ENCODE results near the gene NIN.
A peak's percentile ranks its signal among the peaks of the same experiment; 100 is the strongest.
"Not testable (repeated sequence)": the region's sequence is repeated elsewhere in the genome, so short reads cannot be mapped to it uniquely, and the experiment has no call there.

NIN gene

DNA sequence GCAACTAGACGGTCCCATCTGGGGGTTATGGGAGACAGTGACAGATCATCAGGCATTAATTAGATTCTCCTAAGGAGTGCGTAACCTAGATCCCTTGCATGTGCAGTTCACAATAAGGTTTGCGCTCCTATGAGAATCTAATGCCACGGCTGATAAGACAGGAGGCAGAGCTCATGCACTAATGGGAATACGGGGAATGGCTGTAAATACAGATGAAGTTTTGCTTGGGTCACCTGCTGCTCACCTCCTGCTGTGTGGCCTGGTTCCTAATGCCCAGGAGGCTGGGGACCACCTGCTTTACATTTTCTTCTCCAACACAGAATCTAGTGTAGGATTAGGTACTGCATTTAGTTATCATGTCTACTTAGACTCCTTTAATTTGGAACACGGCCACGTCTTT is 113.2 kb downstream of the NIN start:
- DNase-seq (ENCODE audit: low read depth, low spot score) = no peak

DNA sequence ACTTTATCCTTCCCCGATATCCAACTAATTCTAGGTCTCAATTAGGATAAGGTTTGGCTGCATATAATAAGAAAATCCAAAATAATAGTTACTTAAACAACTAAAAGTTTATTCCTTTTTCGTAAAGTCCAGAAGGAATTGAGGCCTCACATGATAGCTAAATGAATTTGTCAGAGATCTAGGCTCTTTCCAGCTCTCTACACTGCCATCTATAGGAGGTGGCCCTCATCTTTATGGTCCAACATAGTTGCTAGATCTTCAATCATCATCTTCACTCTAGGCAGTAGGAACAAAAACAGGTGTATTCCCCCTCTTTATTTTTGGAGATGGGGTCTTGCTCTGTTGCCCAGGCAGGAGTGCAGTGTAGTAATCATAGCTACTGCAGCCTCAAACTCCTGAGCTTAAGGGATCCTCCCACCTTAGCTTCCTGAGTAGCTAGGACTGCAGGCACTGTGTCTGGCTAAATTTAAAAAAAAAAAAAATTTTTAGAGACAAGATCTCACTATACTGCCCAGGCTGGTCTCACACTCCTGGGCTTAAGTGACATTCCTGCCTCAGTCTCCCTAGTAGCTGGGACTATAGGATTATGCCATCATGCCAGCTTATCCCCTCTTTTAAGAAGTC is 116.4 kb downstream of the NIN start:
- DNase-seq (ENCODE audit: low read depth, low spot score) = no peak

DNA sequence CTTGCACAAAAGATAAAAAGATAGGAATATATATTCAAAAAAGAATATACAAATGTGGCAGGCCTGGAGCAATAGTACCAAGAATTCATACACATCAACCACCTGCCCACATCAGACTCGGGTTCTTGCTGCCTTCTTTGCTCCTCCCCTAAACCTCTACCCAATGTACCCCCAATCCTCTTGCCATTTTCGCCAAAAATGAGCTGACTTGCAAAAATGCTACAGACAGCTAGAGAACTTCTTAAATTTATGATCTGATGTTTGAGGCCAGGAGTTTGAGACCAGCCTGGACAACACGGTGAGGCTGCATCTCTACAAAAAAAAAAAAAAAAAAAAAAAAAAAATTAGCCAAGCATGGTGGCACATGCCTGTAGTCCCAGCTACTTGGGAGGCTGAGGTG is 119.9 kb downstream of the NIN start:
- no peak for DNase-seq (ENCODE audit: low read depth, low spot score)

DNA sequence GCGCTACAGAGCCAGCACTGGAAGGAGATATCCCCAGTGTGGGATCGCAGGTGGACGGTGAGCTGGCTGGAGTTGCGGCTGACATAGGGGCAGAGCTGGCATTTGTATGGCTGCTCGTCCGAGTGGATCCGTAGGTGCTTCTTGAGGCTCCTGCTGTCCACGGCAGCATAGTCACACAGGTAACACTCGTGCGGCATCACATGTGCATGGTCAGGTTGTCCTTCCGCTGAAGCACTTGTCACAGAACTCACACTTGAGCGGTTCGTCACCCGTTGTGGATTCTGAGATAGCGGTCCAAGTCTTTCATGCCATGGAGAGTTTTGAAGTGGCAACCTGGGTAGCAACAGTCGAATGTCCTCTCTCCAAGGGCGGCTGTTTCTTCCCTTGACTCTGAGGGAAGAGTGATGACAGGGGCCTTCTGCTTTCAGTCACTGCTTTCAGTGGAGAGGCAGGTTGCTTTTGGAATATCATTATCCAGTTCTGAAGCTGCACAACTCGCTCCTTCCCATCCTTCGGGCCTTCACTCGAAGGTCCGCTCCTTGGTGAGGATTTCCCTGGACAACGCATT is 125.9 kb downstream of the NIN start:
- DNase-seq (ENCODE audit: low read depth, low spot score) = no peak

DNA sequence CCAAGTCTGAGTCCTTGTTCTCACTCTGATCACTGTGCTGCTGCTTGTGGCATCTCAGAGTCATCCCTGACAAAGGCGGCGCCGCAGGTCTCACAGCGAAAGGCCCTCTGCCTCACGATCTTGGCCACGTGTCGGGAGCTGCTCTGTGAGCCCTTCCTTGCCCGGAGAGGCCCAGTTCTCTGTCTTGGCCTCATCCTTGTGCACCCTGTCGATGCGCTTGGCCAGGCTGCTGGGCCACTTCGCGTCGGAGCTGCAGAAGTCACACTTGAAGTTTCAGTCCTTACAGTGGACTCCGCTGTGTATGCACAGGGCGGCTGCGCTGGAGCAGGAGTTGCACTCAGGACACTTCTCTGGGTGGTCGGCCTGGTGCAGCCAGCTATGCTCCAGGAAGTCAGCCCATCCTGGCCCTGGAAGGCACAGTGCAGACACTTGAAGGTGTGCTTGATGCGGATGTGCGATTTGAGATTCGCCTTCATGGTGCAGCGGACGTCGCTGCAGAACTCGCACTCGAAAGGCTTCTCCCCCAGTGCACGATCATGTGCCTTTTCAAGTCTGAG is 126.4 kb downstream of the NIN start:
- no peak for DNase-seq (ENCODE audit: low read depth, low spot score)

DNA sequence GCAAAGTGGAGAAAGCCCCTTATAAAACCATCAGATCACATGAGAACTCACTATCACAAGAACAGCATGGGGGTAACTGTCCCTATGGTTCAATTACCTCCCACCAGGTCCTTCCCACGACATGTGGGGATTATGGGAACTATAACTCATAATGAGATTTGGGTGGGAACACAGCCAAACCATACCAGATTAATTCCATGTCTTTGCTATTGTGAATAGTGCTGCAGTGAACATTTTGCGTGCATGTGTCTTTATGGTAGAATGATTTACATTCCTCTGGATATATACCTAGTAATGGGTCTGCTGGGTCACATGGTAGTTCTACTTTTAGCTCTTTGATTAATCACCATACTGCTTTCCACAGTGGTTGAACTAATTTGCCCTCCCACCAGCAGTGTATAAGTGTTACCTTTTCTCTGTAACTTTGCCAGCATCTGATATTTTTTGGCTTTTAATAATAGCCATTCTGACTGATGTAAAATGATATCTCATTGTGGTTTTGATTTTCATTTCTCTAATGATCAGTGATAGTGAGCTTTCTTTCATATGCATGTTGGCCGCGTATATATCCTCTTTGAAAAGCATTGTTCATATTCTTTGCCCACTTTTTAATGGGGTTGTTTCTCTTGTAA is 133.2 kb downstream of the NIN start:
- DNase-seq (ENCODE audit: low read depth, low spot score) = no peak

DNA sequence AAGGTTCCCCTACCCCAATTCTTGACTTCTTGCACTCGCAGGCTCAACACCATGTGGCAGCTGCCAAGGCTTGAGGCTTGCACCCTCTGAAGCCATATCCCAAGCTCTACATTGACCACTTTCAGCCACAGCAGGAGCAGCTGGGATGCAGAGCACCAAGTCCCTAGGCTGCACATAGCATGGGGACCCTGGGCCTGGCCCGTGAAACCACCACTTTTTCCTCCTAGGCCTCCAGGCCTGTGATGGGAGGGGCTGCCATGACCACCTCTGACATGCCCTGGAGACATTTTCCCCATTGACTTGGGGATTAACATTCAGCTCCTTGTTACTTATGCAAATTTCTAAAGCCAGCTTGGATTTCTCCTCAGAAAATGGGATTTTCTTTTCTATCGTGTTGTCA is 136.7 kb downstream of the NIN start:
- not testable (repeated sequence) for DNase-seq (ENCODE audit: low read depth, low spot score)

DNA sequence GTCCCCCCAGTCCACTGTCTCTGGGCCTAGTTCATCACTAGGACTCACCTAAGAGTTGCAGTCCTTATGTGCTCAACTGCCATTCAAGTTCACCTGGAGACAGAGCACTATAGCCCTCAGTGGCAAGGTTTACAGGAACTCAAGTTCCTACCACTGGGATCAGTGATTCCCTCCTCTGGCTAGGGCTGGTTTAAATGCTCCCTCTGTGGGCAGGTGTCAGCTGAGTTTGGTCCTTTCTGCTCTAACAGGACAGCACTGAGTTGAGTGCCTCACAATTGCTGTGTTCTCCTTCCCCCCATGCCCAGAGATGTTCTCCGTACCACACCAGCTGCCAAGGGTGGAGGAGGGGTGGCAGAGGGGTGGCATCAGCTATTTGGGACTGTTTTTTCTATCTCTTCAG is 142.1 kb downstream of the NIN start:
- peak; percentile 12 for DNase-seq (ENCODE audit: low read depth, low spot score)

DNA sequence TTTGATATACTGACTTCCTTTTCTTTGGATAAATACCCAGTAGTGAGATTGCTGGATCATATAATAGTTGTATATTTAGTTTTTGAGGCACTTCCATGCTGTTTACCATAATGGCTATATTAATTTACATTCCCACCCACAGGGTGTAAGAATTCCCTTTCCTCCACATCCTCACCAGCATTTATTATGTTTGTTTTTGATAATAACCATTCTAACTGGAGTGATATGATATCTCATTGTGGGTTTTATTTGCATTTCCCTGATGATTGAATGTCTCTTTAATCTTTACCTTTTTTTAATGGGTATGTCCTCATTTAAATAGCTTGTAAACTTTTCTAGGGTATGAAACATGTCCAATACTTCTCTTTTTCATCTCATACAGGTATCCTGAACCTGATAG is 151.3 kb downstream of the NIN start:
- no peak for DNase-seq (ENCODE audit: low read depth, low spot score)

DNA sequence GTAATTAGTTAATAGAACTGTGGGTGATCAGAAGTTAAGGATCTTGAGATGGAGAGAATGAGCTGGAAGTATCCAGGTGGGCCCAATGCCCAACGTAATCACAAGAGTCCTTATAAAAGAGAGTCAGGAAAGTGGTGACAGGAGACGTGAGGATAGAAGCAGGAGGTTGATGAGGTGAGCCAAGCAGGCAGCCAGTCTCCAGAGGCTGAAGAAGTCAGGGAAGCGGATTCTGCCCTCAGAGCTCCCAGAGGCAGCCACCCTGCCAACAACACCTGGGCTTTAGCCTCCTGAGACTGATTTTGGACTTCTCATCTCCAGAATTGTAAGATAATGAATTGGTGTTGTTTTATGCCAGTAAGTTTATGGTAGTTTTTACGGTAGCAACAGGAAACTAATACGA is 152.8 kb downstream of the NIN start:
- no peak for DNase-seq (ENCODE audit: low read depth, low spot score)

DNA sequence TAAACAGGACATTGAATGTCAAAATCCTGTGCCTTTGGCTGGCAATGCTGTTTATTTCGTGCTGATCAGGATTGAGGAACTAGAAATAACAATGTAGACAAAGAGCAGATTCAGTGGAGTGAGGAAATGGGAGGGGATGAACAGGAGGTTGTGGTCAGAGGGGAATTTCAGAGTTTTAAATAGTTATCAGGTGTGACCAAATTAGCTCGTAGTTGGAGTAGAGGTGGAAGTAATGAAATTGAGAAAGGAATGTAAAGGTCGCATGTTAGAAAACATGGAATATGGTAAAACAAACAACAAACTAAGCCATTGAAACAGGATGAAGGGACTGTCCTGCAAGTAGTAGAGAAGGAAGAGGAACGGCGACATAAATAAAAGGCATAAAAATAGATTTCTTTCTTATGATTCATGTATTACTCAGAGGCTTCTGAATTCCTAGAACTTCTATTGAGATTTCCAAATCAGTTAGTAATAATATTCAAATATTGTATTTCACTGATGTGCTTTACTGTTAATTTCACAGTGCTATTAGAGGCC is 153.4 kb downstream of the NIN start:
- DNase-seq (ENCODE audit: low read depth, low spot score) = no peak

DNA sequence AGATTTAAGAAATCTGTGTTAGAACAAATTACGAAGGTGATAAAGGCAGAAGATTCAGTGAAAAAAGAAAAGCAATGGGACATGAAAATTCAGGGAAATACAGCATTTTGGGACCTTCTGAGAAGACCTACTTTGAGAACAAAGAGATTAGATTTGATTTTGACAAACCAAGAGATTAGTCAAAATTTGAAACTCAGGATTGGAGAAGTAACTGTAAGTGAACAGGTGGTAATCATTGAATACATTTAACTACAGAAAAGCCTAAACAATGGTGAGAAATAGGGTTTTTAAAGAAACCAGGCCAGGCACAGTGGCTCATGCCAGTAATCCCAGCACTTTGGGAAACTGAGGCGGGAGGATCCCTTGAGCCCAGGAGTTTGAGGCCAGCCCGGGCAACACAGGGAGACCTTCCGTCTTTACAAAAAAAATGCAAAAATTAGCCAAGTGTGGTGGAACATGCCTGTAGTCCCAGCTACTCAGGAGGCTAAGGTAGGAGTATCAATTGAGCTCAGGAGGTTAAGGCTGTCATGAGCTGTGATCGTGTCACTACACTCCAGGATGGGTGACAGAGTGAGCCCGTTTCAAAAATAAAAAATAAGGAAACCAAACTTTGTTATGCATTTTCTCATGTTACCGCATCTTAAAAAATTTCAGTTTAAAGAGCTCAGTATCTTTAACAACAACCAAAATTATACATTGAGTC is 154.0 kb downstream of the NIN start:
- no peak for DNase-seq (ENCODE audit: low read depth, low spot score)

DNA sequence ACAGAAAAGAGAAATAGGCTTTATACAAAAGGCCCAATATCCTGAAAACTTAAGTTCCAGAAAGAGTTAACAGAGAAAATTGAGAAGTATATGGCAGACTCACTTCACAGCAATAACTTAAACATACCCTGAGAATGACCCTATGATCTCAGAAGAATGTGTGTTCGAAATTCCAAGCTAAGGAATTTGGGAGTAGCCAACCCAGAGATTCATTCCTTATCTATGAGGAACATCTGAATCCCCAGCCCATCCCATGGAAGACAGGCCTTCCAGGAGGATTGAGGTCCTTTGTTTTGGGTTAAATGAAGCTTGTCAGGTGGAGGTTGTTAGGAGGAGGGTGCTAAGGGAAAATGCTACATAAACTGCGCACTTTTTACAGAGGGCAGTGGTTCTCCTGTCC is 155.4 kb downstream of the NIN start:
- peak; percentile 67 for DNase-seq (ENCODE audit: low read depth, low spot score)

DNA sequence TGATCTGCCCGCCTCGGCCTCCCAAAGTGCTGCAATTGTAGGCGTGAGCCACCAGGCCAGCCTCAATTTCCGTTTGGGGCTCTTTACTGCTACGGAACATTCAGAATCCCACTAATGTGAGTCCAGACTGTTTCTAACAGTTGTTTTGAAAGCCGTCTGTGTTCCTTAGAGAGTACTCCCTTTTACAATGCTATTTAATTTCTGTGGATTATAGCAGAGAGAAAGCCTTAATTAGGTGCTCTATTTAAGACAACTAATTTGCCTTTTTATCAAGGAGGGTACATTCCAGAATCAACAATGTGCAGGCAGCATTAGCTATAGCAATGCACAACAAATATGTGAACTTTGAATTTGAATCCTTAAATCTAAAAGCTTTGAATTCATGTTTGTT is 160.1 kb downstream of the NIN start:
- DNase-seq (ENCODE audit: low read depth, low spot score) = no peak

DNA sequence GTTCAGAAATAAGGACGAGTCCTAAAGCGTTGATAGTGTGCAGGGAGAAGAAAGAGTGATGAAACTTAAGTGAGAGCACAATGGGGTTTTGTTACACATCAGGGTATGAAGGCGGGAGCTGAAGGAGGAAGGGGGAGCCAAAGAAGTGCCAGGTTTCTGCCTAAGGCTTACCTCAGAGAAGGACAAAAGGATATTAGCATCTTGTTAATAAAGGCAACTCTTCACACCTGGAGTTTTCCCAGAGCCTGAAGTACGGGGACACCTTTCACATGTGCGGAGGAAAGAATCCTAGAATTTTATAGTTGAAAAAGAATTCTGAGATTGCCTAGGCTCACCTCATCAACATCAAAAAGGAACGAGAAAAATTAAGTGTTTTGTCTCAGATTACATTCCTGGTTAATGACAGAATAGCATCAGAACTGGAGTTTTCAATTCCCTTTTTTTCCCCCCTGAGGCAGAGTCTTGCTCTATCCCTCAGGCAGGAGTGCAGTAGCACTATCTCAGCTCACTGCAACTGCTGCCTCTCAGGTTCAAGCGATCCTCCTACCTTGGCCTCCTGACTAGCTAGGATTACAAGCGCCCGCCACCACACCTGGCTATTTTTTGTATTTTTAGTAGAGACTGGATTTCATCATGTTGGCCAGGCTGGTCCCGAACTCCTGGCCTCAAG is 160.6 kb downstream of the NIN start:
- peak; percentile 44 for DNase-seq (ENCODE audit: low read depth, low spot score)
